ENCODE measurements around the gene TCF12.
"Not testable (repeated sequence)": the region's sequence is repeated elsewhere in the genome, so short reads cannot be mapped to it uniquely, and the experiment has no call there.

The TCF12 gene

DNA sequence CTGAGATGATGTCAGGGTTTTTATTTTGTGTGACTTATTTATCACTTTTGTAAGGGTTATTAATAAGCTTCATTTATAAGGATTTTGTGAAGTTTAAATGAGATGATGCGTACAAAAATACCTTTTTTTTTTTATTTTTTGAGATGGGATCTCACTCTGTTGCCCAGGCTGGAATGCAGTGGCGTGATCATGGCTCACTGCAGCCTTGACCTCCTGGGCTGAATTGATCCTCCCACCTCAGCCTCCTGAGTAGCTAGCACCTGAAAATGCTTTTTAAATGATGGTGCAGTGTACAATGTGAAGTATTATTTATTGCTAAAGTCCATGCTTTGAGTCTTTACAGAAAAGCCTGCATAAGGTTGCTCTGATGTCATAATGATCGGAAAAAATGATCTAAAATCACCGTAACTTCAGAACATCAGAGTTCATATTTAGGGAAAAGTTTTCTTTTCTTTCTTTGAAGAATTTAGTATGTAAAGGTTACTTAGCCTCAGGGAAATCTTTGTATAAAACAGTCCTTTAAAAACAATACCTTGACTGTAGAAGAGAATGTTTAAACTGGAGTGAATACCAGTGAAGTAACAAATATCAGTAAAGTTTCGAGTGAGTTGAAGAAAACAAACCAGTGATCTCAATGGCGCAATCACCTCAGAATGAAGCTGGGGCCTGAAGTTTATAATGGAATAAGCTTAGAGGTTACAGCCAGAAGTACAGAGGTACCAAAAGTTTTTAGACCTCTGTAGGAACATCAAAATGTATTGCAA is 29.7 kb downstream of the TCF12 start:
- ATAC-seq (no peak), DNase-seq (no peak)

GRCh38 chr15:56948764-56949101 is 30.3 kb downstream of the TCF12 start:
- ATAC-seq (no peak), DNase-seq (no peak)

- ATAC-seq (no peak), DNase-seq (no peak)
Observed at GRCh38 chr15:56950979-56951378, 32.5 kb downstream of the TCF12 start.

- no peak for DNase-seq
- no peak for ATAC-seq
Observed at GRCh38 chr15:56953790-56954189, 35.3 kb downstream of the TCF12 start.

- DNase-seq, ATAC-seq: not testable (repeated sequence)
Observed at GRCh38 chr15:56955011-56955410, 36.6 kb downstream of the TCF12 start.

- ATAC-seq (no peak), DNase-seq (no peak)
Observed at GRCh38 chr15:56956538-56956937, 38.1 kb downstream of the TCF12 start.

DNA sequence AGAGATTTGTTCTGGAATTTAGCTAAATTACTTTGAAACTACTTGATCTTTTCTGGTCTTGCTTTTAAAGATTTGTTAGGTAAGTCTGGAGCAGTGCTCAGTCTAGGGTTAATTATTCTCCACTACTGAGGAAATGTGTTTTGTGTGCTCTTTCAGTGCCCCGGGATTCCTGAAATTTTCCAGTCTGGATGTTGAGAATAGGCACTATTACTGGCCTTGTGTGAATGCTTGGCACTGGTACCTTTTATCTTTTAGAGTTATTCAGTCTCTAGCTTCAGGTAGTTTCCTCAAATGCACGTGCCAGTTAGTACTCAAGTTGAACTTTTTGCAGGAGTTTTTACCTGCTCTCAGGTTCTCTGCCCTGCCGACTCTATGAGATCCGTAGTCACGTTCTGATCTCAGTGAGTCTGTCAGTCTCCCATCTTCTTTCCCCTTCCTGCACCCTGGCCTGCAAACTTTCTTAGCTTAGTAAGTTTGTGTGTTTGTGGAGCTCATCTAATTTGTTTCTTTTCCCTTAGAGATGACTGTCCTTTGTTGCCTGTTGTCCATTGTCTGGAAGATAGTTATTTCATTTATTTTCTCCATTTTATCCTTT is 39.5 kb downstream of the TCF12 start:
- DNase-seq: no peak
- ATAC-seq: no peak

DNA sequence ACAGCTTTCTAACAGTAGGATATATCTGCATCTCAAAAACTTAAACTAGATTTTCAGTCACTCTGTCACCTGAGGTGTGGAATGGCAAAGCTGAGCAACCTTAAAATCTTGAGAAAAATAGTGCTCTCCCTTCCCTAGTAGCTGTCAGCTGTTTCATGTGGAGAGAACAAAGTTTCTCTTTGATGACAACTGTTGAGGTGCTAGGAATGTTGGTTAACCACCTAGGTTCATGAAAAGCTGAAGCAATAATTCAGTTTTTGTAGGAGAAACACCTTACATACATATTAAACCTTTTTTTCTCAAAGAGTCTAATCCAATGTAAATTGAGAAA is 40.8 kb downstream of the TCF12 start:
- peak; percentile 65 for ATAC-seq
- no peak for DNase-seq

DNA sequence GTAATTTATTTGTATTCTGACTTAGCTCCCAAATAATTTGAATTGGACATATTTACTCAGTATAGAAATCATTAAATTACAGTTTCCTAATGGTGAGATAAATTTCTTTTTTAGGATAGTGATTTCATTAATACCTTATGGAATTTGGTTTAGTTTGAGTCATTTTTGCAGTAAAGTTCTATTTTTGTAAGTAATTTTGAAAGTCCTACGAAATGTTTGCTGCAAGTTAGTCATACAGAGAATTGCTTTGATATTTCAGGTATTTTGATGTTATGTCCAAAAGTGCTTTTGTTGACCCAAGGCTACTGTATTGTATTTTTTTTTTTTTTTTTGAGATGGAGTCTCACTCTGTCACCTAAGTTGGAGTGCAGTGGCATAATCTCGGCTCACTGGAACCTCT is 41.7 kb downstream of the TCF12 start:
- ATAC-seq (no peak), DNase-seq (no peak)

- no peak for DNase-seq
- no peak for ATAC-seq
Observed at GRCh38 chr15:56963126-56963525, 44.7 kb downstream of the TCF12 start.

DNA sequence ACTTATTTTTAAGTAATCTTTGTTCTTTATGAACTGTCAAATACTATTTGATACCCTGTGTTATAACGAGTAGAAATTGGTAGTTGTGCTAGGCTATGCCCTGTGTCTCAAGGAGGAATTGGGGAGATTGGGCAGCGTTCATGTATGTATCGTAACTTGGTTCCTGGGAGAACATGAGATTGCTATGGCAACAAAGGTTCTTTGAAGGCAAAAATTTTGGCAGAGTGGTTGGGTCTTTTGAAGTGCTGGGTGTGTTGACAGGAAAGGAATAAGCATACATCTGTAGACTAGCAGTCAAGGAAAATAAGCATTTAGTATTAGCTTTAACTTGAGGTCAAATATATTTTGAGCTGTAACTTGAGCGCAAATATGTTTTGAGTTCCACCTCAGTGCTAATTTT is 45.3 kb downstream of the TCF12 start:
- ATAC-seq (no peak), DNase-seq (no peak)

DNA sequence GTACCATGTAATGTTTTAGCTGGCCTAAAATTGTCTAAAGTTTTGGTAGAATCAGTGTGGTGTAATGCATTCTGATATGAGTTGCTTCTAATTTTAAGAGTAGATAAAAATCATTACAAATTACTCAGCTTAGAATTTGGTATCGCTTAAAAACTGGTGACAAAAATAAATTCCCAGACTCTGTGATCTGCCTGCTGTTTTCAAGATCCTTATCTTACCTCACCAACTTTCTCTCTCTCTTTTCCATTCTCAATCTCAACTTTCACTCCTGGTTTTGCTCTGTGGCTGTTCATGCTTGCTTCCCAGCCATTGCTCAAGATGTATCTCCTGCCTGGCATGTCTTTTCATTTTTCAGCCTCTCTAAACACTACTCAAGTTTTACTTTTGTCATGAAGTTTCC is 45.7 kb downstream of the TCF12 start:
- no peak for DNase-seq
- ATAC-seq: peak; percentile 46

DNA sequence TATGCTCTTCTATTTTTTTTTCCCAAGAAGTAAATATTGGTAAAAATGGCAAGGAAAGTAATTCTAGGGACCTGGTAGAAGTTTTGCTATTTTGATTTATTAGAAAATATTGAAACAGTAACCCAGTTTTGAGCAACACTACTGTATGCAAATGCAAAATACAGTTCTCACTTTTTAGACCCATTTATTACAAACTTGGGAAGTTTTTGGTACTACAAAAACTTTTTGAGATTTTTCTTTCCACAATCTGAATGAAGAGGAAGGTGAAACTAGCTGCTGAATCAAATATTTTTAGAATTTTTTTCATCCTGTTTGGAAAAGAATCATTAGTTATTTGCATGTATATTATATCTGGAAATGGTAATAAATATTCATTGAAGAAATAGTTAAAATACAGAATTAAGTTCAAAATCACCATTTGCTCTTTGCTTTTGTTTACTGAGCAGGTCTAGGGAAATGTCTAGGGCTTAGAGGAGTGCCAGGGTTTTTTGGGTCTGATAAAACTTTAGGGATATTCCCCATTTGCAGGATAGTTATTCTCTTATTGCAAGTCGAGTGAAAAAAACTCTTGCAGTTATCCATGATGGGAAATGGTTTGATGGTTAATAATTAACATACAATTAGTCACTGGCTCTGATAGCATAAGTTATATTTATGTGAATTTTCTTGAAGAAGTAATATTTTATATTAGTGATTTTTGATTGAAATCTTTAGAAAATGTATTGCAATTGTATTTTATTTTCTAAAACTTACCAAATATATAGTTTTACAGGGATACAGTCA is 47.0 kb downstream of the TCF12 start:
- DNase-seq (no peak), ATAC-seq (no peak)

DNA sequence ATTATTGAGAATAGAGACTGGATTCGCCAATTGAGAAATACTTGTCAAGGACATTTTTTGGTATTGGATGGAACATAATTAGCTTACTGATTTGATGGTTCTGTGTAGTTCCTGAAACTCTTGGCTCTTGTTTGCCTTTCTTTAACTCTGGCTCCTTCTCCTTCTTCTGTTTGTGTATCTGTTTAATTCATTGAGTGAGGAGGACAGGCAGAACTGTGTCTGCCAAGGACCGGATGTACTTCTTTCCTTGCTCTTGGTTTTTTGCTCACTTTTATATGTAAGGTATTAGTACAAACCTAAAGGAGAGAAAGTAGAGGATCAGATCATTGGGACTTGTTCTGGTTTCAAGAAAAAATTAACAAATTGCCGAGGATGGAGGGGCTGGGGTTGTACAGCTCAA is 48.9 kb downstream of the TCF12 start:
- no peak for ATAC-seq

DNA sequence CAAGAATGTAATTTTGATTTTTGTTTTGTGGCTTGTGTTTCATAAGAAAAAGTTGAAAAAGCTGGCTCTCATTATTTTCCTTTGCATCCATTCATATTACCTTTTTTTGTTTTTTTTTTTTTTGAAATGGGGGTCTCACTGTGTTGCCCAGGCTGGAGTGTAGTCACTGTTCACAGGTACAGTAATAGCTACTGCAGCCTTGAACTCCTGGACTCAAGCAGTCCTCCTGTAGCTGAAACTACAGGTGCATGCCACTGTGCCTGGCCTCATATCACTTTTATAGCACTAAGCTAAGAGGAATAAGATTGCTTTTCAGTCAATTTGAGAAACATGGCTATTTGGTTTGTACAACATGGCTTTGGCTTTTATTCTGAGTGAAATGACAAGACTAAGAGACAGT is 49.8 kb downstream of the TCF12 start:
- no peak for DNase-seq
- ATAC-seq: no peak

More for the DNA sequence above, 48.9 kb downstream of the TCF12 start:
- no peak for DNase-seq

GRCh38 chr15:56968821-56969220 is 50.4 kb downstream of the TCF12 start:
- no peak for ATAC-seq
- DNase-seq: no peak

DNA sequence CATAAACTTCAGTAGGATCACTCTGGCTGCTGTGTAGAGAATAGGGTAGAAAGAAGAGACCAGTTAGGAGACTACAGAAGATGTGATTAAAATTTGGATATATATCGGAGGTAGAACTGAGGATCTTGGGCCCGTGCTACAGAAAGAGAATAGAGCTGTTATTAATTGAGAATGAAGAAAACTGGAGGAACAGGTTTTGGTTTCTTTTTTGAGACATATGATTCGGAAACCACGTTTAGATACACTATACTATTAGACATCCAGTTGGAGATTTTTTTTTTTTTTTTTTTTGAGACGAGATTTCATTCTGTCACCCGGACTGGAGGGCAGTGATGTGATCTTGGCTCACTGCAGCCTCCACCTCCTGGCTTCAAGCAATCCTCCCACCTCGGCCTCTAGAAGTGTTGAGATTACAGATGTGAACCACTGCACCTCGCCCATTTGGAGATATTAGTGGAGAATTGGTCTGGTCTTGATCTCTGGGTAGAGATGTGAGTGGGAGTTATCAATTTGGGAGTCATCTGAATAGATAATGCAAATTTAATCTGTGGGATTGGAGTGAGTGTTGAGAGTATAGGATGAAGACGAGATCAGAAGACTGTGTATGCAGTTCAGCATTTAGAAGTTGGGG is 50.9 kb downstream of the TCF12 start:
- DNase-seq: no peak
- ATAC-seq: no peak

DNA sequence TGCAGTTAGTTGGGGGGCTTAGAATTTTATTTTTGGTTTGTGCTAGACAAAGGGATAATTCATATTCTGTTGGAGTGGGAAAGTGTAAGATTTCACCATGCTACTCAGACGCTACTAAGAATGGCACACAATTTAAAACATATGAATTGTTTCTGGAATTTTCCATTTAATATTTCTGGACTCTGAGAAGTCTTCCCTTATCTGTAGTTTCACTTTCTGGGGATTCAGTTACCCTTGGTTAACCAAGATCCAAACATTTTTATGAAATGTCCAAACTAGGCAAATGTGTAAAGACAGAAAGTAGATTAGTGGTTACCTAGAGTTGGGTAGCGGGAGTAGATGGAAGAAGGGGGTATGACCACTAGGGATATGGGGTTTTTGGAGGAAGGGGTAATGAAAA is 53.1 kb downstream of the TCF12 start:
- ATAC-seq (no peak), DNase-seq (no peak)

DNA sequence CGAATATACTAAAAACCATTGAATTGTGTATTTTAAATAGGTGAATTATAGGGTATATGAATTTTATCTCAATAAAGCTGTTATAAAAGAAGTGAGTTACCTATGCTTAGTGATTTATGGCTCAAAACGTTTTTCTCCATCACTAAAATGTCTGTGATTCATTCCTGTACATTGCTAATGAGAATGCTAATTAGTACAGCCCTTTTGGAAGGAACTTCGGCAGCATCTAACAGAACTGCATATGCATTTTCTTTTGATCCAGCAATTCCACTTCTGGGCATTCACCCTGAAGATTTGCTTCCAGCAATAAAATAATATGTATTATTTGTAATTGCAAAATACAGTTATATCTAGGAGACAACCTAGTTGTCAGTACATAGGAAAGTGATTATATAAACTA is 53.6 kb downstream of the TCF12 start:
- no peak for ATAC-seq
- no peak for DNase-seq

DNA sequence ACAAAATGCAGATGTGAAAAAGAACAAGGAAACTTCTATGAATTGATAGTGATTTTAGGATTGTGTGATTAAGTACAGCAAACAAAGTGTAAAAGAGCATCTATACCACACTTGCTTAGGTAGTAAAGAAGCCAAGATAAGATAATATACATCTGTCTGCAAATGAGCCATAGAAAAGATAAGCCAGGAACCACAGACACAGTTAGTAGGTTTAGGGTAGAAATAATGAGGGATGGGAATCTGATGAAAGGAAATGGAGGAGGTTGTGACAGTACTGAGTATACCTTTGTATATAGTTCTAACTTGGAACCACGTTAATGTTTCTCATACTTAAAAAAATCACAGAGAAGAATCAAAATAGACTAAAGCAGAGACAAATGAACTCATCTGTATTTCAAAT is 54.0 kb downstream of the TCF12 start:
- ATAC-seq: no peak
- DNase-seq: no peak

DNA sequence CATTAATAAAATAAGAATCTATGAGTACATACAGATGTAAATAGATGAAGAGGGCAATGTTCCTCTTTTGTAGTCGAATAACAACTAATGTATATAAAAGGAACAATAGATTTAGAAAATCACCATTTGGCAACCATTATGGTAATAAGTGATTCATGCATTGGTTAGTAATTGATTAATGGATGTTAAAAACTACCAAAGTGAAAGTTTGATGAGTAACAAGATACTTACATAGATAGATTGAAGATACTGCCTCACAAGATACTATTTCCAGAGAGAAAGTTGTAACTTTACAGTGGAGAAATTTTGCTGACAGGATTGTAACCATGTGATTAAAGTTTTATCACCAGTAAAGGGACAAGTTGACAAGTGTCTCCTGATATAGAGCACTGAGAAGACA is 55.0 kb downstream of the TCF12 start:
- ATAC-seq: no peak

GRCh38 chr15:56977232-56977631 is 58.8 kb downstream of the TCF12 start:
- ATAC-seq: no peak
- no peak for DNase-seq

More for the DNA sequence above, 55.0 kb downstream of the TCF12 start:
- DNase-seq: no peak
